C4-2B (cell line): ENCODE measurements around the gene TNFRSF8.

Experiments used
- ZFX ChIP-seq: fragments of 450-650 bp; IDR thresholded peaks from 2 replicates; pipeline ENCODE4 v1.6.1; 2017
- TF ChIP-seq, protein P1 (sequence below): fragments of 450-650 bp; conservative IDR thresholded peaks from 2 replicates; pipeline ENCODE4 v1.5.1; 2017; ENCODE audit warnings: mild to moderate bottlenecking

DNA sequence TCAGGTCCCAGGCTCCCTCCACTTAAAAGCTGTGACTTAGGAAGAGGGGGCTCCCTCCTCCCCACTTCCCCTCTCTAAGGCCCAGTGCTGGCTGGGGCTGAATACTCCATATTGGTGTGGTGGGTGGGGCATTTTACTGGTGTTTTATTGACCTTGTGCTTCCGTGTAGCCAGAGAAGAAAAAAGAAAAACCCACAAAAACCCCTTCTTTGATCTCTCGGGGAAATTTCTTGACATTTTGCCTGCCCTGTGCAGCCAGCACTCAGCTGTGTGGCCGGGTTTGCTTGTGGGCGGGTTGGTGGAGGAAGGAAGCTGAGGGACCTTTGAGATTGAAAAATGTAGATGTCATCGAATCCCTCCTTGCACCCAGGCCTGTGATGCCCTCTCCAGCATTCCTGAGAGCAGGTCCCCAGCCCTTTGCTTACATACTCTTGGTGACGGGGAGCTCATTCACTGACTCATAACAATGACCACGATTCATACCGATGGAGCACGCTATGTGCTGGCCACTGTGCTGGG is 24.8 kb downstream of the TNFRSF8 start:
- TF ChIP-seq, protein P1, sequence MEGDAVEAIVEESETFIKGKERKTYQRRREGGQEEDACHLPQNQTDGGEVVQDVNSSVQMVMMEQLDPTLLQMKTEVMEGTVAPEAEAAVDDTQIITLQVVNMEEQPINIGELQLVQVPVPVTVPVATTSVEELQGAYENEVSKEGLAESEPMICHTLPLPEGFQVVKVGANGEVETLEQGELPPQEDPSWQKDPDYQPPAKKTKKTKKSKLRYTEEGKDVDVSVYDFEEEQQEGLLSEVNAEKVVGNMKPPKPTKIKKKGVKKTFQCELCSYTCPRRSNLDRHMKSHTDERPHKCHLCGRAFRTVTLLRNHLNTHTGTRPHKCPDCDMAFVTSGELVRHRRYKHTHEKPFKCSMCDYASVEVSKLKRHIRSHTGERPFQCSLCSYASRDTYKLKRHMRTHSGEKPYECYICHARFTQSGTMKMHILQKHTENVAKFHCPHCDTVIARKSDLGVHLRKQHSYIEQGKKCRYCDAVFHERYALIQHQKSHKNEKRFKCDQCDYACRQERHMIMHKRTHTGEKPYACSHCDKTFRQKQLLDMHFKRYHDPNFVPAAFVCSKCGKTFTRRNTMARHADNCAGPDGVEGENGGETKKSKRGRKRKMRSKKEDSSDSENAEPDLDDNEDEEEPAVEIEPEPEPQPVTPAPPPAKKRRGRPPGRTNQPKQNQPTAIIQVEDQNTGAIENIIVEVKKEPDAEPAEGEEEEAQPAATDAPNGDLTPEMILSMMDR = no peak
- no peak for TF ChIP-seq ZFX
